AG04450 (cell line): ENCODE data around the gene PPP2R5B. TPM values are rescaled to one million over a fixed set of nuclear protein-coding genes. Genes with fewer than 3 reads are reported as not detected.

Experiments
- CTCF ChIA-PET: fragments of 300-600, 350-600 bp; formaldehyde crosslinking; extraction: SDS; loops from one replicate; lab custom pipeline; 2022; ENCODE audit warnings: antibody characterized with exemption, inconsistent platforms; lab: Charles Lee
- POLR2A ChIA-PET: fragments of 350-600 bp; formaldehyde crosslinking; extraction: SDS; loops from one replicate; lab custom pipeline; 2021; ENCODE audit warnings: antibody characterized with exemption, inconsistent platforms; lab: Yijun Ruan, JAX
- DNase-seq: peaks from one replicate; pipeline ENCODE4 v3.0.0-alpha.2; 2011; ENCODE audit warnings: low read depth, low spot score
- H3K27ac ChIP-seq: one replicate; pipeline ENCODE4 v1.5.1; 2012; ENCODE audit warnings: low read depth, low read length, control low read depth
- H3K27me3 ChIP-seq: one replicate; pipeline ENCODE4 v1.6.0; 2012; ENCODE audit warnings: low read length; ENCODE audit not compliant: control insufficient read depth, insufficient read depth
- H3K4me3 ChIP-seq: 2 replicates; pipeline ENCODE4 v1.5.1; 2011; ENCODE audit warnings: mild to moderate bottlenecking, low read depth, low read length, control low read depth
- H3K9me3 ChIP-seq: 2 replicates; pipeline ENCODE4 v1.5.1; 2012; ENCODE audit warnings: low read length; ENCODE audit not compliant: control insufficient read depth, insufficient read depth
- CTCF ChIP-seq: IDR thresholded peaks from 2 replicates; pipeline ENCODE4 v1.5.1; 2011; ENCODE audit warnings: low read depth, low read length, control low read depth, inconsistent platforms
- polyA plus RNA-seq: library from polyadenylated mRNA; depleted of rRNA; stranded (reverse); fragments of >200 nt; gene quantifications from 2 replicates; pipeline ENCODE4 v1.2.3, GENCODE V29; 2011

The PPP2R5B gene
- polyA plus RNA-seq, 1 experiment, result 11.2 TPM

GRCh38 chr11:64885367-64886286, 38.9 kb upstream of the PPP2R5B start:
- ChIA-PET POLR2A (interaction anchor here (1.2 kb wide), 1 partner anchor 16 kb away, joined by 6 read pairs; no protein-coding TSS in a partner anchor), CTCF (interaction anchor here (0.5 to 2.7 kb wide), 4 partner anchors 8 to 226 kb away, joined by 3 to 14 read pairs (median 4); partner anchors contain the start of gene TM7SF2)
- Histone ChIP-seq H3K27me3 (no peaks in the 10 kb centered on the region), H3K27ac (peak overlapping the region; percentile 84), H3K9me3 (no peaks in the 10 kb centered on the region), H3K4me3 (no peak overlapping the region)
- TF ChIP-seq CTCF, result no peak
- DNase-seq, result peak; percentile 66

- Histone ChIP-seq H3K27ac (no peak overlapping the region), H3K9me3 (no peaks in the 10 kb centered on the region), H3K4me3 (no peak overlapping the region), H3K27me3 (no peaks in the 10 kb centered on the region)
- no peak for DNase-seq
- ChIA-PET POLR2A (interaction anchor here (1.0 to 1.1 kb wide), 2 partner anchors 10 to 43 kb away, joined by 3 to 7 read pairs; partner anchors contain the start of gene CDC42BPG), CTCF (interaction anchor here (0.6 to 3.3 kb wide), 10 partner anchors 10 to 127 kb away, joined by 3 to 86 read pairs (median 6); partner anchors contain the start of genes ARL2 and CDC42BPG)
- no peak for TF ChIP-seq CTCF
These were observed 37.2 kb upstream of the PPP2R5B start for GRCh38 chr11:64887234-64887756.

GRCh38 chr11:64887757-64888405, 36.6 kb upstream of the PPP2R5B start:
- POLR2A ChIA-PET, result interaction anchor here (0.6 to 1.1 kb wide), 5 partner anchors 11 to 44 kb away, joined by 3 to 7 read pairs (median 3); partner anchors contain the start of gene CDC42BPG
- H3K4me3 ChIP-seq, result no peak overlapping the region
- H3K9me3 ChIP-seq, result no peaks in the 10 kb centered on the region
- no peak for DNase-seq
- CTCF ChIA-PET, result interaction anchor here (0.5 to 3.3 kb wide), 23 partner anchors 9 to 229 kb away, joined by 3 to 86 read pairs (median 5); partner anchors contain the start of genes BATF2, CDC42BPG, EHD1 and GPHA2
- H3K27me3 ChIP-seq, result no peaks in the 10 kb centered on the region
- no peak overlapping the region for H3K27ac ChIP-seq
- peak; percentile 81 for TF ChIP-seq CTCF

- no peak overlapping the region for H3K4me3 ChIP-seq
- H3K27me3 ChIP-seq, result no peaks in the 10 kb centered on the region
- CTCF ChIA-PET, result interaction anchor here (0.5 to 3.3 kb wide), 22 partner anchors 9 to 229 kb away, joined by 3 to 86 read pairs (median 6); partner anchors contain the start of genes BATF2, CDC42BPG, EHD1 and GPHA2
- no peak for DNase-seq
- TF ChIP-seq CTCF, result no peak
- POLR2A ChIA-PET, result interaction anchor here (0.6 to 1.1 kb wide), 5 partner anchors 11 to 44 kb away, joined by 3 to 7 read pairs (median 3); partner anchors contain the start of gene CDC42BPG
- no peaks in the 10 kb centered on the region for H3K9me3 ChIP-seq
- no peak overlapping the region for H3K27ac ChIP-seq
These were observed 36.1 kb upstream of the PPP2R5B start for GRCh38 chr11:64888406-64888728.
